Stimulated activated CD4-positive, alpha-beta T cell treated with anti-CD3 and anti-CD28 coated beads, Interleukin-12 subunit alpha, Interleukin-12 subunit beta, amount 100 ng/mL, for 48 hours (primary cell): ENCODE results near the gene TBCCD1.
"Not testable (repeated sequence)": the region's sequence is repeated elsewhere in the genome, so short reads cannot be mapped to it uniquely, and the experiment has no call there.

Experiments
- DNase-seq, 3 donors: peaks; one replicate each; pipeline ENCODE4 v3.0.0-alpha.2; 2020; ENCODE audit warnings: low read depth in 2 of 3, low spot score in 1 of 3

TBCCD1 gene

GRCh38 chr3:186596568-186597287 is 29.6 kb upstream of the TBCCD1 start:
- no peak for DNase-seq

GRCh38 chr3:186594591-186595113 is 27.5 kb upstream of the TBCCD1 start:
- DNase-seq: no peak

- DNase-seq: no peak
Observed at GRCh38 chr3:186593862-186594261, 26.7 kb upstream of the TBCCD1 start.

GRCh38 chr3:186592682-186593081 is 25.5 kb upstream of the TBCCD1 start:
- no peak for DNase-seq

GRCh38 chr3:186590580-186591295 is 23.6 kb upstream of the TBCCD1 start:
- no peak for DNase-seq

GRCh38 chr3:186589856-186590579 is 22.9 kb upstream of the TBCCD1 start:
- DNase-seq: no peak

- DNase-seq: no peak
Observed at GRCh38 chr3:186589121-186589520, 22.0 kb upstream of the TBCCD1 start.

- DNase-seq: no peak
Observed at GRCh38 chr3:186588632-186589031, 21.5 kb upstream of the TBCCD1 start.

- no peak for DNase-seq
Observed at GRCh38 chr3:186587183-186587582, 20.0 kb upstream of the TBCCD1 start.

- DNase-seq: not testable (repeated sequence)
Observed at GRCh38 chr3:186586245-186586644, 19.1 kb upstream of the TBCCD1 start.

- DNase-seq: no peak
Observed at GRCh38 chr3:186583831-186584230, 16.7 kb upstream of the TBCCD1 start.

- no peak for DNase-seq
Observed at GRCh38 chr3:186582541-186582940, 15.4 kb upstream of the TBCCD1 start.

GRCh38 chr3:186580785-186581184 is 13.6 kb upstream of the TBCCD1 start:
- no peak for DNase-seq

- DNase-seq: no peak
Observed at GRCh38 chr3:186577521-186577920, 10.4 kb upstream of the TBCCD1 start.

- DNase-seq: no peak
Observed at GRCh38 chr3:186571644-186572013, 4.5 kb upstream of the TBCCD1 start.

GRCh38 chr3:186570941-186571643 is 4.0 kb upstream of the TBCCD1 start:
- DNase-seq: no peak

- peak; percentile 93 to 98 (median 98) for DNase-seq
Observed at GRCh38 chr3:186570096-186570940, 3.2 kb upstream of the TBCCD1 start, which contains the start of gene DNAJB11. DNAJB11 (plus strand) TSS chr3:186570720; CDS start chr3:186570898, 178 bp downstream.

GRCh38 chr3:186569779-186570095 is 2.6 kb upstream of the TBCCD1 start:
- DNase-seq: no peak

GRCh38 chr3:186569361-186569760 is 2.2 kb upstream of the TBCCD1 start:
- DNase-seq: not testable (repeated sequence)

- no peak for DNase-seq
Observed at GRCh38 chr3:186566772-186567071, 417 bp downstream of the TBCCD1 start.

- DNase-seq: no peak
Observed at GRCh38 chr3:186564586-186564985, 2.6 kb downstream of the TBCCD1 start.
